ENCODE data around the gene FOXQ1.
"Not testable (repeated sequence)": the region's sequence is repeated elsewhere in the genome, so short reads cannot be mapped to it uniquely, and the experiment has no call there.

The FOXQ1 gene

GRCh38 chr6:1291381-1291780 is 20.5 kb upstream of the FOXQ1 start:
- no peak for DNase-seq

- DNase-seq, result no peak
These were observed 16.5 kb upstream of the FOXQ1 start for GRCh38 chr6:1295420-1295819.

- DNase-seq, result no peak
These were observed 15.8 kb upstream of the FOXQ1 start for GRCh38 chr6:1296079-1296478.

- no peak for DNase-seq
These were observed 15.4 kb upstream of the FOXQ1 start for GRCh38 chr6:1296542-1296941.

- DNase-seq, result no peak
These were observed 14.2 kb upstream of the FOXQ1 start for GRCh38 chr6:1297746-1298145.

GRCh38 chr6:1298768-1299167 is 13.1 kb upstream of the FOXQ1 start:
- no peak for DNase-seq

GRCh38 chr6:1306133-1306532 is 5.8 kb upstream of the FOXQ1 start:
- DNase-seq, result no peak

GRCh38 chr6:1309366-1309765 is 2.5 kb upstream of the FOXQ1 start:
- no peak for DNase-seq

GRCh38 chr6:1310628-1311399 is 1.1 kb upstream of the FOXQ1 start:
- DNase-seq, result no peak

GRCh38 chr6:1312203-1312472 is 240 bp downstream of the FOXQ1 start:
- DNase-seq, result no peak

- DNase-seq, result no peak
These were observed 822 bp downstream of the FOXQ1 start for GRCh38 chr6:1312473-1313367.

GRCh38 chr6:1313384-1313766 is 1.5 kb downstream of the FOXQ1 start:
- no peak for DNase-seq

GRCh38 chr6:1313767-1314503 is 2.0 kb downstream of the FOXQ1 start:
- no peak for DNase-seq

- no peak for DNase-seq
These were observed 2.7 kb downstream of the FOXQ1 start for GRCh38 chr6:1314617-1315016.

- no peak for DNase-seq
These were observed 3.3 kb downstream of the FOXQ1 start for GRCh38 chr6:1315201-1315559.

- DNase-seq, result no peak
These were observed 3.9 kb downstream of the FOXQ1 start for GRCh38 chr6:1315560-1316386.

GRCh38 chr6:1316489-1316971 is 4.6 kb downstream of the FOXQ1 start:
- no peak for DNase-seq

GRCh38 chr6:1317302-1317815 is 5.5 kb downstream of the FOXQ1 start:
- no peak for DNase-seq

- no peak for DNase-seq
These were observed 6.1 kb downstream of the FOXQ1 start for GRCh38 chr6:1318036-1318435.

- DNase-seq, result not testable (repeated sequence)
These were observed 6.7 kb downstream of the FOXQ1 start for GRCh38 chr6:1318584-1318983.

GRCh38 chr6:1321738-1322137 is 9.8 kb downstream of the FOXQ1 start:
- no peak for DNase-seq

GRCh38 chr6:1322156-1322555 is 10.3 kb downstream of the FOXQ1 start:
- no peak for DNase-seq

Data from CD4-positive, alpha-beta T cell treated with Interleukin-12 subunit alpha and Interleukin-12 subunit beta, for 1 hour (primary cell).